ENCODE results near the gene LRMDA.

LRMDA gene

GRCh38 chr10:75429159-75429827 is 2.1 kb upstream of the LRMDA start:
- Histone ChIP-seq H3K9ac (no peak overlapping the region), H3K4me3 (IDR thresholded peaks at IDR 0.05; ENCODE audit: insufficient read depth, low read depth, low read length) (no peak overlapping the region), H2AFZ (ENCODE audit: low read depth) (no peak overlapping the region), H3K27me3 (ENCODE audit: insufficient read depth, low read depth) (no peaks in the 10 kb centered on the region), H3K36me3 (ENCODE audit: insufficient read depth) (no peaks in the 10 kb centered on the region), H3K79me2 (ENCODE audit: insufficient read depth, low read depth) (no peaks in the 10 kb centered on the region), H3K27ac (no peak overlapping the region), H4K20me1 (ENCODE audit: insufficient read depth) (no peaks in the 10 kb centered on the region), H3K4me2 (no peak overlapping the region), H3K4me1 (ENCODE audit: low read depth, poor library complexity, severe bottlenecking) (no peaks in the 10 kb centered on the region)
- TF ChIP-seq CTCF (conservative IDR thresholded peaks at IDR 0.05; ENCODE audit: low read depth, low read length): no peak

GRCh38 chr10:75430000-75430763 is 1.2 kb upstream of the LRMDA start:
- Histone ChIP-seq H4K20me1 (ENCODE audit: insufficient read depth) (no peaks in the 10 kb centered on the region), H3K27ac (no peak overlapping the region), H3K9ac (no peak overlapping the region), H3K4me1 (ENCODE audit: low read depth, poor library complexity, severe bottlenecking) (no peaks in the 10 kb centered on the region), H3K27me3 (ENCODE audit: insufficient read depth, low read depth) (no peaks in the 10 kb centered on the region), H3K4me2 (no peak overlapping the region), H2AFZ (ENCODE audit: low read depth) (no peak overlapping the region), H3K79me2 (ENCODE audit: insufficient read depth, low read depth) (no peaks in the 10 kb centered on the region), H3K4me3 (IDR thresholded peaks at IDR 0.05; ENCODE audit: insufficient read depth, low read depth, low read length) (no peak overlapping the region), H3K36me3 (ENCODE audit: insufficient read depth) (no peaks in the 10 kb centered on the region)
- no peak for TF ChIP-seq CTCF (conservative IDR thresholded peaks at IDR 0.05; ENCODE audit: low read depth, low read length)

GRCh38 chr10:75432176-75432575 is 752 bp downstream of the LRMDA start:
- Histone ChIP-seq H3K27me3 (ENCODE audit: insufficient read depth, low read depth) (no peaks in the 10 kb centered on the region), H4K20me1 (ENCODE audit: insufficient read depth) (no peaks in the 10 kb centered on the region), H3K4me3 (IDR thresholded peaks at IDR 0.05; ENCODE audit: insufficient read depth, low read depth, low read length) (no peak overlapping the region), H3K79me2 (ENCODE audit: insufficient read depth, low read depth) (no peaks in the 10 kb centered on the region), H3K4me1 (ENCODE audit: low read depth, poor library complexity, severe bottlenecking) (no peaks in the 10 kb centered on the region), H3K27ac (no peak overlapping the region), H3K36me3 (ENCODE audit: insufficient read depth) (no peaks in the 10 kb centered on the region), H2AFZ (ENCODE audit: low read depth) (peak overlapping the region; percentile 86; the same call in 1 of the 2 replicates), H3K9ac (no peak overlapping the region), H3K4me2 (peak overlapping the region; percentile 17; the same call in 1 of the 2 replicates)
- no peak for TF ChIP-seq CTCF (conservative IDR thresholded peaks at IDR 0.05; ENCODE audit: low read depth, low read length)

GRCh38 chr10:75432763-75433162 is 1.3 kb downstream of the LRMDA start:
- no peaks in the 10 kb centered on the region for H3K4me1 ChIP-seq (ENCODE audit: low read depth, poor library complexity, severe bottlenecking)
- H3K79me2 ChIP-seq (ENCODE audit: insufficient read depth, low read depth): no peaks in the 10 kb centered on the region
- H3K36me3 ChIP-seq (ENCODE audit: insufficient read depth): no peaks in the 10 kb centered on the region
- H3K27me3 ChIP-seq (ENCODE audit: insufficient read depth, low read depth): no peaks in the 10 kb centered on the region
- H3K9ac ChIP-seq: no peak overlapping the region
- H3K4me3 ChIP-seq (IDR thresholded peaks at IDR 0.05; ENCODE audit: insufficient read depth, low read depth, low read length): no peak overlapping the region
- no peak for TF ChIP-seq CTCF (conservative IDR thresholded peaks at IDR 0.05; ENCODE audit: low read depth, low read length)
- H3K27ac ChIP-seq: no peak overlapping the region
- H3K4me2 ChIP-seq: no peak overlapping the region
- H2AFZ ChIP-seq (ENCODE audit: low read depth): no peak overlapping the region
- H4K20me1 ChIP-seq (ENCODE audit: insufficient read depth): no peaks in the 10 kb centered on the region
